IPS-18c (cell line): Measurements from ENCODE around the gene PFKFB3.
"Not testable (repeated sequence)": the region's sequence is repeated elsewhere in the genome, so short reads cannot be mapped to it uniquely, and the experiment has no call there.

Source experiments
- H3K4me3 ChIP-seq: 2 replicates; pipeline ENCODE4 v1.7.0; 2013; ENCODE audit warnings: low read depth, mild to moderate bottlenecking, low read length, moderate library complexity; ENCODE audit not compliant: insufficient read depth
- H3K9me3 ChIP-seq: one replicate; pipeline ENCODE4 v1.6.1; 2013; ENCODE audit warnings: mild to moderate bottlenecking, low read length, moderate library complexity; ENCODE audit not compliant: control insufficient read depth, insufficient read depth

Gene PFKFB3

DNA sequence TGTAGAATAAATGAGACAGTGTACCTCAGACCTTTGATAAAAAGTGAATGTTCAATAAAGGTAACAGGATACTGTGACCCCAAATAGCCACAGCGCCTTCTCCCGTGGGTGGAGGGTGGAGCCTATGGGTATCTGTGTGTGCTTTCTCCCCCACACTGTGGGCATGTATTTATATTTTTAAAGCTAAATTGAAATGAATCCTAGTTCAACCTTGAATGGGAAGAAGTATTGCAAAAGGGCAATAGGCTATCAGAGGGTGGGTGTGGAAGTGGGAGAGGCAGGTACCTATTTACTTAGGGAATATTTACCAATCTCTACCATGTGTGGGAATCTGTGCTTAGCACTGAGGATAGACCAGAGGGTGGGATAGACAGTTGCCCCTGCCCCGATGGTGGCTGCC is 68.9 kb downstream of the PFKFB3 start:
- no peak overlapping the region for H3K4me3 ChIP-seq
- peaks cover 2% of the 10 kb centered on the region for H3K9me3 ChIP-seq

DNA sequence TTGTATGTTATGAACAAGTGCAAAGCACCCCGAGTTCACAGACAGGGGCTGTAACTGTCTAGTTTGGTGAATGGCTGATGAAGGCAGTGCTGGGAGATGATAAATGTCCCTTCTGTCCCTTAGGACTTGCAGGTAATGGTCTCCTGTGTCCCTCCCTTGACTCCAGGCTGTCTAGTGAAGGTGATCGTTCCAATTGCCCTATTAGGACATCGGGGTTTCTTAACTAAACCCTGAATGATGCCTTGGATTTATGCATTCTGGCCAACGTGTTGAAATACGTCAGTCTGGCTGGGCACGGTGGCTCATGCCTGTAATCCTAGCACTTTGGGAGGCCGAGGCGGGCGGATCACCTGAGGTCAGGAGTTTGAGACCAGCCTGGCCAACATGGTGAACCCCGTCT is 69.4 kb downstream of the PFKFB3 start:
- Histone ChIP-seq H3K9me3 (peaks cover 2% of the 10 kb centered on the region), H3K4me3 (no peak overlapping the region)

DNA sequence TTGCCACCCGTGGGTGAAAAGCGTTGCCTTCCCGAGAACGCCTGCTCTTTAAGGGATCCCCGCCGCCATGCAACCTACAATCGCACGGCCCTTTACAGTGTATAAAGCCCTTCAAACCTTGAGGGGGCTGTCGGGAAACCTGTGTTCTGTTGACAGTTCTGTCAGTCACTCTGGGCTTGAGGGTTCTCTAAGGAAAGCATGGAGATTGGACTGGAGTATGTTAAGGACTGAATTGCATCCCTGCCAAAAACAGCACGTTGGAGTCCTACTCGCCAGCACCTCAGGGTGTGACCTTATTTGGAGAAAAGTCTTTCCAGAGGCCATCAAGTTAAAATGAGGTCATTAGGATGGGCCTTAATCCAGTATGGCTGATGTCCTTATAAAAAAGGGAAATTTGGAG is 70.6 kb downstream of the PFKFB3 start:
- H3K4me3 ChIP-seq, result no peak overlapping the region
- peaks cover 2% of the 10 kb centered on the region for H3K9me3 ChIP-seq

DNA sequence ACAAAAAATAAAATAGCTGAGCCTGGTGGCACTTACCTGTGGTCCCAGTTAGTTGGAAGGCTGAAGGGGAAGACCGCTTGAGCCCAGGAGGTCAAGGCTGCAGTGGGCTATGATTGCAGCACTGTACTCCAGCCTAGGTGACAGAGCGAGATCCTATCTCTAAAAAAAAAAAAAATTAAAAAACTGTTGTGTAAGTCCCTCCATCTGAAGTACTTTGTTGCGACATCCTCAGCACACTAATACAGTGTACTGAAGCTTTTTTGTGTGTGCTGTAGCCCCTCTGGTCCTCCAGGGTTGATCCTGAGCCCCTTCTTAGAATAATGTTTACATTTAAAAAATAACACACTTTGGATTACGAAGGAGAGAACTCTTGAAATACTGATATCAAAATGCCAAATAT is 71.3 kb downstream of the PFKFB3 start:
- Histone ChIP-seq H3K9me3 (peaks cover 2% of the 10 kb centered on the region), H3K4me3 (no peak overlapping the region)

DNA sequence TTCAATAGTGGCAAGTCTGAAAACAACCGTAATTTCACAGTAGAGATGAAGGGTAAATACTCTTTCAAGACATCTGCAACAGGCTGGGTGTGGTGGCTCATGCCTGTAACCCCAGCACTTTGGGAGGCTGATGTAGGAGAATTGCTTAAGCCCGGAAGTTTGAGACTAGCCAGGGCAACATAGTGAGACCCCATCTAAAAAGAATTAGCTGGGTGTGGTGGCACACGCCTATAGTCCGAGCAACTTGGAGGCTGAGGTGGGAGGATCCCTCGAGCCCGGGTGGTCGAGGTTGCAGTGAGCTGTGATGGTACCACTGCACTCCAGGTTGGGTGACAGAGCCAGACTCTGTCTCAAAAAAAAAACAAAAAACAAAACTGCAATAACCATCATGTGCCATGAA is 71.8 kb downstream of the PFKFB3 start:
- Histone ChIP-seq H3K4me3 (no peak overlapping the region), H3K9me3 (peaks cover 2% of the 10 kb centered on the region)

DNA sequence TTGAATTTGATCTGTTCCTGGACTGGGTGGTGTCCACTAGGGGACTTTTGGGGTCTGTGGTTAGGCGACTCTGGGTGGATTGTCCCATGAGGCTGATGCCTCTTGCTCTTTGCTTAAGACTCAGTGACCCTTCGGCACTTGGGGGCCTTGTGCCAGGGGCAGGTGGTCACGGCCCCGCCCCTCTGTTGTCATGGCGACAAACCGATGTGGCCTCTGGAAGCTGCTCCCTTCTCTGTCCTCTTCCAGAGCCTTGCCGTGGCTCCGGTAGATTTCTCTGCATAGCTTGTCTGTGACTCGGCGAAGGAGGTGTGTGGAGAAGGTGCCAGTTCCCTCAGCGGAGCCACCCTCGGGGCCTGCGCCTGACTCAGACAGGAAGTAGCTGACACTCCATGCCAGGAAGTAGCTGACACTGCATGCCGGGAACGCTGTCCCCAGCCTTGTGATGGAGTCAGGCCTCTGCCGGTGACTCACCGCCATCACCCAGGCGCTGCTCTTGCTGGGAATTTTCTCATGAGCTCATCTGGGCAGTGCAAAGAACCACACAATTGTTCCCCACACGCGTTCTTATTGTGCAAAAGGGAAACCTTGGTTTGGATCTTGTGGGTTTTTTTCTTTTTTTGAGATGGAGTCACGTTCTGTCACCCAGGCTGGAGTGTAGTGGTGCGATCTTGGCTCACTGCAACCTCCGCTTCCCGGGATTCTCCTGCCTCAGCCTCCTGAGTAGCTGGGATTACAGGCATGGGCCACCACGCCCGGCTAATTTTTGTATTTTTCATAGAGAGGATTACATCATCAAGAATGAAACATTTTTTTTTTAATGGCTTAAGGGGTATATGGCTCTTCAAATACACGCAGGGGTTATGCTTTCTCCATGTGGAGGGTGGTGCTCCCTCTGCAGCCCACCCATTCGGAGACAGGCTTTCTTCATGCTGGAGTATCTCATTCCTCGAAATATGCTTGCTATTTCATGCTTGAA is 72.6 kb downstream of the PFKFB3 start:
- H3K9me3 ChIP-seq, result peaks cover 2% of the 10 kb centered on the region
- no peak overlapping the region for H3K4me3 ChIP-seq

DNA sequence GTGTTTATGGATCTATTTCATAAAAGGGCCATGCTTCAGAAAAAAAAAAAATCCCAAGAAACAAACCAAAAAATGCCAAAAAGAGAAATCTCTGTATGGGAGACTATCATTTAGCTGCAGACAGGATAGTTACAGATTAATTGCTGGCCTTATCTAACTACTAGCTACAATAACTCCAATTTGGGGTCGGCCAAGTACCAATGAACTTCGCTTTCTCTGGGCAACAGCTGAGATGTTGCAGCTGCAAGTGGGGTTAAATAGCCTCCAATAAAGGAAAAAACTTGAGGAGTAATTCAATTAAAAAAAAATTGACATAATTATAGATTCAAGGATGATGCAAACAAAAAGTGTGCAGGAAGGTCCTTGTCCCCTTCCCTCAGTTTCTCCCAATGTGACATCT is 73.6 kb downstream of the PFKFB3 start:
- Histone ChIP-seq H3K9me3 (peaks cover 2% of the 10 kb centered on the region), H3K4me3 (no peak overlapping the region)

DNA sequence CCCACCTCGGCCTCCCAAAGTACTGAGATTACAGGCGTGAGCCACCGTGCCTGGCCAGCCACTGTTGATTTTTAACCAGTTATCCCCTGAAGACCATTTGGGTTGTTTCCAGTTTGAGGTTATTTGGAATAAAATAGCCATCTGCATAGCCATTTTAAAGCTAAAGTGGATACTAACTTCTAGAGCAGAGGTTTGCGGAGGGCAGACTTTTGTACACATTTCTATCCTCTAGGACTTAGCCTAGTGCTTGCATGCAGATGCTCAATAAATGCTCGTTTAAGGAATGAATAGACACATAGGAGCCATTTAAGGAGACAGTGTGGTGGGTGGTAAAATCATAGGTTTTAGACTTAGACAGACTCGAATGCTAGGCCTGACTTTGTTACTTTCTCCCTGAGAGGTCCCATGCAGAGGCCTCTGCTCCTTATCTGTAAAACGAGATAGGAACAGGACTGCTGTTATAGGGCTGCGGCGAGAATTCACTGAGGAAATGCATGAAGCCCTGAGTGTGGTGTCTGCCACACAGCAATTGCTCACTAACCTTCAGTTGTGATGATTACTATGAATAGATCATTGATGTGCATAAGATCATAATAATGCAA is 75.9 kb downstream of the PFKFB3 start:
- no peak overlapping the region for H3K4me3 ChIP-seq
- H3K9me3 ChIP-seq, result peaks cover 2% of the 10 kb centered on the region

DNA sequence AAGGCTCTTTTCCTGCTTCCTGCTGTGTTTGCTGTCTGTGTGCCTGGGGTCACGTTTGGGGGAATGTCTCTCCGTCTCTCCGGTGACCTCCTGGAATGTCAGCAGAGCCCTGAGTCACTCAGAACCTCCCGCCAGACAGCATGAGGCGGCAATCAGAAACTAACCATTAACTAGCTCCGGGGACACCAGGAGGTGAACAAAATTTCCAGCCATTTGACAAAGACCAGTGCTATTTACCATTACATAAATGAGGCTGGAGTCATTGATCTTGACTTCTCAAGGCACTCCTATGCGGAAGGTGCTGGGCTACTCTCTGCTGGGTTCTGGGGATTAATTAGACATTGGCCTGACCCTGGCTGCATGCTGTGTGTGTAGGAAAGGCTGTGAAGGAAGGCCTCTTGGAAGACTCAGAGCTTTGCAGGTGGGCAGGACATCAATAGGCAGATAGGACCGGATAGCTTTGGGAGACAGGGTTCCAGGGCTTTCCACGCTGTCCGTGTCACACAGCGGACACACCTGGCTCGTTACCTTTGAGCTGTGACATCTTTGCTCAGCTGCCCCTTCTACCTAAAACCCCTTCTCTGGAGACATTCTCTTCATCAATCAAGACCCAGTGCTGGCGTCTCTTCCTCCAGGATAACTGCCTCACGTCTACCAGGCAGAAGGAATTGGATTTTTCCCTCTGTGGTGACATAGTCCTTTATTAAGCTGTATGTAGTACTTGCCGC is 77.0 kb downstream of the PFKFB3 start:
- Histone ChIP-seq H3K4me3 (no peak overlapping the region), H3K9me3 (peaks cover 2% of the 10 kb centered on the region)

DNA sequence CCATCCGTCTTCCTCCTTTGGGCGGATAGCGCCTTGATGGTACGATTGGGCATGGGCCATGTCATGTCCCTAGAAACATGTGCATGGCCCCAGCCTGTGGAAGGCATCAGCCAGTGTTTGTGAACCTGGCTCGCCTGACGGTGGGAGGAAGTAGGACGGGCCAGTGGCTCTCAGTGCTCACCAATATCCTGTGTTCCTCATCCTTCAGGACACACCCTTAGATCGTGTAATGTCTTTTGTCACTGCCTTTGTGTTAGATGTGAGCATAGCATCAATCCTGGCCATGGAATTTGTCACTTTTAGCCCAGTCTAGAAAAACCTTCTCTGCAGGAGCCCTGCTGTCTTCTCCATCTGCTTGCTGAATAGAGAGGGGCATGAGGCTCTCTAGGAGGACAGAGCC is 77.6 kb downstream of the PFKFB3 start:
- Histone ChIP-seq H3K9me3 (no peaks in the 10 kb centered on the region), H3K4me3 (no peak overlapping the region)

DNA sequence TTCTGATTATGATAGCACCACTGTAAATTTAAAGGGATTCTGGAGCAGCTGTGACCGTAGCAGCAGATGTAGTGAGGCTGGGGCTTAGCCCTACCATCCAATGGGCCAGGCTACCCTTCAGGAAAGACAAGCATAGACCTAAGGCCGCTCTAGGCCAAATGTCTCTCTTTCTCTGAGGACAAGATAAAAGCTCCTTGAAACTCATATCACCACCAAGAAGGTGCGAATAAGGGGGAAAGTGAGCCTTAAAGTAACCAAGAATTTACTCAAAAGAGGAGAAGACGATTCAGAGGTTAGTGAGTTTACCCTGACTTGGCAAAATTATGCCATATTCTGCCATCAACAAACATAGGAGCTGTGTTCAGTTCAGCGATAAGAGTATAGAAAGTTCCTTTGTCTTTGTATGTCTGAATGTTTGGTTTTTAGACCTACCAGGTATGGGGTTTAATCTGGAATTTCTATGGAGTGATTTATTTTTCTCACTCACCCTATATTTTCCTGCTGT is 79.8 kb downstream of the PFKFB3 start:
- Histone ChIP-seq H3K4me3 (no peak overlapping the region), H3K9me3 (no peaks in the 10 kb centered on the region)

DNA sequence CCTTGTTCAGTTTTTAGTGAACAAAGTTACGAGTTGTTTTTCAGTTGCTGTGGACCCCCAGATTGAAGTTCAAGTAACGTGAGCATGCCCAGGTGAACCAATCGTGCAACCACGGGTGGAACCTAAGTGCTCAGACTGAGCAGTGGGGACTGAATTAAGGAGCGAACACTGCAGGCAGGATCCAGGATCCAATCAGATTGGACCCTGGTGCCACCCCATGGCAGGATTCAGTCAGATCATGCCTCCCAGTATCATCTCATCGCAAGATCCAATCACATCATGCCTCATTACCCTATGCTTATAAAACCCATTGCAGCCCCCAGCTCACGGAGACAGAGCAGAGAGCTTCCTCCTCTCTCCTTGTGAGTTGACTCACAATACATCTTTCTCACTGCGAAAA is 80.9 kb downstream of the PFKFB3 start:
- no peaks in the 10 kb centered on the region for H3K9me3 ChIP-seq
- no peak overlapping the region for H3K4me3 ChIP-seq

DNA sequence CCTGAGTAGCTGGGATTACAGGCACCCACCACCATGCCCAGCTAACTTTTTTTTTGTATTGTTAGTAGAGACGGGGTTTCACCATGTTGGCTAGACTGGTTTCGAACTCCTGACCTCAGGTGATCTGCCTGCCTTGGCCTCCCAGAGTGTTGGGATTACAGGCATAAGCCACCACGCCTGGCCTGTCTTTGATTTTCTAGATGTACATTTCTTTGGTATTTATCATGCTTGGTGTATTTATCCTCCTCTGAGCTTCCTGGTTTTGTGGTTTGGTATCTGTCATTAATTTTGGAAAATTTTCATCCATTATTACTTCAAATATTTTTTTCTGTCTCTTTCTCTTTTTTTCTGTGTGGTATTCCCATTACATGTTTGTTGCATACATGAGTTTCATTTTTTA is 87.9 kb downstream of the PFKFB3 start:
- H3K9me3 ChIP-seq, H3K4me3 ChIP-seq: not testable (repeated sequence)

DNA sequence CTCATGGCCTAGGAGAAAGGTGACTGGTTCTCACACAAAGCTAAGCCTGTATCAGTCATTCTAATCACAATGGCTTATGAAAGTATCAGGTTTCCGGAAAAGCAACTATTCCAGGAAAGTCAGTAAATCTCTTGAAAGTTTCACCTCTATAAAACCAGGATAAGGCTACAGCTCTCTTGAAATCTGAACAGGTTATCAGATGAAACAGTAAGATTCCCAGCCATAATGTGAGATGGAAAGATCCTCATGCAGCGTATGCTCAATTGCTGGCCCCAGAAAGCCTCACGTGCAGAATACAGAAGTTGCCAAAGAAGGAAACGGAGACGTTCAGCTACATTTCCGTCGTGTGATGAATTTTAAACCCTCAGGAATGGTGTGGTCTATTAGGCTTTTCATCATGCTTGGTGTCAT is 90.0 kb downstream of the PFKFB3 start:
- H3K9me3 ChIP-seq, result peaks cover 2% of the 10 kb centered on the region
- H3K4me3 ChIP-seq, result no peak overlapping the region

DNA sequence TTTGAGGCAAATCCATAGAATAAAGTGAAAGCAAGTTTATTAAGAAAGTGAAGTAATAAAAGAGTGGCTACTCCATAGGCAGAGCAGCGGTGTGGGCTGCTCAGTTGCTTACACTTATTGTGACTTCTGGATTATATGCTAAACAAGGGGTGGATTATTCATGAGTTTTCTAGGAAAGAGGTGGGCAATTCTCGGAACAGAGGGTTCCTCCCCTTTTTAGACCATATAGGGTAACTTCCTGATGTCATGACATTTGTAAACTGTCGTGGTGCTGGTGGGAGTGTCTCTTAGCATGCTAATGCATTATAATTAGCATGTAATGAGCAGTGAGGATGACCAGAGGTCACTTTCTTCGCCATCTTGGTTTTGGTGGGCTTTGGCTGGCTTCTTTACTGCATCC is 93.7 kb downstream of the PFKFB3 start:
- H3K9me3 ChIP-seq, result not testable (repeated sequence)

DNA sequence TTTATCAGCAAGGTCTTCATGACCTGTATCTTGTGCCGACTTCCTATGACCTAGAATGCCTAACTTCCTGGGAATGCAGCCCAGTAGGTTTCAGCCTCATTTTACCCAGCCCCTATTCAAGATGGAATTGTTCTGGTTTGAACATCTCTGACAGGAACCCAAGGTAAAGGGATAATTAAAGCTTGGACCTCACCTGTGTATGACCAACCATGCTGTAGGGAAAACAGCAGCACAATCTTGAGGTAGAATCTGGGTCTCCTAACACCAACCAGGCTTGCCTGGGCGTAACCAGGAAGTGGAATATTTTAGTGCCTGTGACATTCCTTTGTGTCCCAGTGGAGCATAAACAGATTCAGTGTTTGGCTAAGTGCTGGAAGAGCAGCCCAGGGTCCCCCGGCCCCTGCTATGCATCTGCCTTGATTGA is 94.1 kb downstream of the PFKFB3 start:
- peaks cover 2% of the 10 kb centered on the region for H3K9me3 ChIP-seq
- no peak overlapping the region for H3K4me3 ChIP-seq

More for the DNA sequence above, 93.7 kb downstream of the PFKFB3 start:
- not testable (repeated sequence) for H3K4me3 ChIP-seq

DNA sequence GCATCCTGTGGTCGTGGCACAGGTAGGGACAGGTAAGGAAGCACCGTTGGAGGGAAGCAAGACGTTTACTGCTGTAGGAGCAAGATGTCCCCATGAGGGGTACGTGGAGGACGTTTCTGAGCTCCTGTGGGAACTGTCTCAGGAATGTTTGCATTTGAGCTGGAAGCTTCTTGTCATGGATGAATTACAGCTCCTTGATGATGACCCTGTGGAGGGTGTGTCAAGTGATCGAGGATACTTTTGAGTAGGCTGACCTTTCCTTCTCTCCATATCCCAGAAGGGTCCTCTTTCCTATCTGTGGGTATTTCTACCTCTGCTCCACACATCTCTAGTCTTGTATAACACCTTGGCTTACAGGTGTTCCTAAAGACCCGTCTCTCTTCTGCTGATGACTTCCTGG is 94.8 kb downstream of the PFKFB3 start:
- no peak overlapping the region for H3K4me3 ChIP-seq
- peaks cover 2% of the 10 kb centered on the region for H3K9me3 ChIP-seq

DNA sequence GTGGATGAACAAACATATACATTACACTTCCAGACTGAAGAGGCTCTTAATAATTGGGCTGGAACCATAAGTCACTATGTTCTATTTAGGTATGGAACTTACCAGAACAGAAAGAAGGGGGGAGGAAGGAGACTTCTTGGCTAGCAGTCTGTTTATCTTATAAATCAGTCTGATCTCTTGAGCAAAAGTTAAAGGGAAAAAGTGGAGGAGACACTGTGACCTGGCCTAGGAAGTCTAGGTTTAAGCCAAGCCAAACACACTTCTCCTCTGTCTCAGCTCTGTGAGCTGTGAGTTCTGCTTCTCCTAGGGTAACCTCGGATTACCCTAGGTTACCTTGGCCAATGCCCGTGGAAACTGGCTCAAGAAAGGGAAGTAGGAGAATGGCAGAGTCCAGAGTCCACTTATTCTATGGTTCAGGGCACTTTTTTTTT is 95.2 kb downstream of the PFKFB3 start:
- Histone ChIP-seq H3K9me3 (peaks cover 2% of the 10 kb centered on the region), H3K4me3 (no peak overlapping the region)
